Activated CD8-positive, alpha-beta memory T cell treated with anti-CD3 and anti-CD28 coated beads for 1 hour (primary cell): ENCODE results near the gene MUC12.
"Not testable (repeated sequence)": the region's sequence is repeated elsewhere in the genome, so short reads cannot be mapped to it uniquely, and the experiment has no call there.

Experiments
- DNase-seq, 2 donors: peaks; one replicate each; pipeline ENCODE4 v3.0.0-alpha.2; 2020; ENCODE audit warnings: low read depth in 1 of 2; ENCODE audit errors: extremely low read depth in 1 of 2

The MUC12 gene

DNA sequence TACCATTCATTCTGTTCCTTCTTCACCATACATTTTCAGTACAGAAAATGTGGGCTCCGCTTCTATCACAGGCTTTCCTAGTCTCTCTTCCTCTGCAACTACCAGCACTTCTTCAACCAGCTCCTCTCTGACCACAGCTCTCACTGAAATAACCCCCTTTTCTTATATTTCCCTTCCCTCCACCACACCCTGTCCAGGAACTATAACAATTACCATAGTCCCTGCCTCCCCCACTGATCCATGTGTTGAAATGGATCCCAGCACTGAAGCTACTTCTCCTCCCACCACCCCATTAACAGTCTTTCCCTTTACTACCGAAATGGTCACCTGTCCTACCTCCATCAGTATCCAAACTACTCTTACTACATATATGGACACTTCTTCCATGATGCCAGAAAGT lies 9.5 kb upstream of the MUC12 start:
- no peak for DNase-seq

DNA sequence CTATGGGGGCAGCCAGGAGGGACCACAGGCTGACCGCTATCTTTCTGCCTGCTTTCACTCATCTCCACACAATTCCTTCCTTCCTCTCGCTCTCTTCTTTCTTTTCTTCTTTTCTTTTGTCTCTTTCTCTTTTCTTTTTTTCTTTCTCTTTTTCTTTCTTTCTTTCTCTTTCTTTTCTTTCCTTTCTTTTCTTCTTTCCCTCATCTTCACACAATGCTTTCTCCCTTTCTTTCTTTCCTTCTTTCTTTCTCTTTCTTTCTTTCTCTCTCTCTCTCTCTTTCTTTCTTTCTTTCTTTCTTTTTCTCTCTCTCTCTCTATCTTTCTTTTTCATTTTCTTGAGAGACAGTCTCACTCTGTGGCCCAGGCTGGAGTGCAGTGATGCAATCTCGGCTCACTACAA lies 6.8 kb upstream of the MUC12 start:
- DNase-seq, result no peak

GRCh38 chr7:100963386-100963785 lies 6.0 kb upstream of the MUC12 start:
- no peak for DNase-seq

- no peak for DNase-seq
These were observed 5.5 kb upstream of the MUC12 start for GRCh38 chr7:100963874-100964273.

- DNase-seq, result no peak
These were observed 4.7 kb upstream of the MUC12 start for GRCh38 chr7:100964630-100965029.

DNA sequence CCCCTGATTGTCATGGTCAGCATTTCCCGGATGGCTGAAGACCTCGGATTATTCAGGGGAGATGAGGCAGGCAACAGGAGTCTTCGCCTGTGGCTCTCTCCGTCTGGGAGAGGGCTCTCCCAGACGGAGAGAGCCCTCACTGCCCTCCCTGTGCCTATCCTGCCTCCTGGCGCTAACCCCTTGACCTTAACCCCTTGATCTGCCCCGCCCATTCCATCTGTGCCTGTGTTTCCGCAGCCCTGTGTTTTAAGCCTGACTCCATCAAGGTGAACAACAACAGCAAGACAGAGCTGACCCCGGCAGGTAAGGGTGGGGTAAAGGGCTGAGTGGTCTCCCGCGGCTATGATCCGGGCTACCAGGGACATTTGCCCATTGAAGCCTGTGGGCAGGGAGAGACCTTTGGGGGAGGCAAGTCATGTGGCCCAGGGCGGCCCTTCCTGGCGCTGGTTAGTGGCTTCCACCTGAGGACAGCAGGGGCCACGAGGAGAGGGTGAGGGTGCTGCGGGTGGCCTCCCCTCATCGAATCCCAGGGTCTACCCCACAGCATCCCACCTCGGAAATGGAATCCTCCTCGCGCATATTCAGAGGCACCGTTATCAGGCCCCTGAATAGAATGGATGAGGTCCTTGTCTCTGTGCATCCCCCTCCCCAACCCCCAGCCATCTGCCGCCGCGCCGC lies 4.2 kb upstream of the MUC12 start:
- DNase-seq, result no peak

DNA sequence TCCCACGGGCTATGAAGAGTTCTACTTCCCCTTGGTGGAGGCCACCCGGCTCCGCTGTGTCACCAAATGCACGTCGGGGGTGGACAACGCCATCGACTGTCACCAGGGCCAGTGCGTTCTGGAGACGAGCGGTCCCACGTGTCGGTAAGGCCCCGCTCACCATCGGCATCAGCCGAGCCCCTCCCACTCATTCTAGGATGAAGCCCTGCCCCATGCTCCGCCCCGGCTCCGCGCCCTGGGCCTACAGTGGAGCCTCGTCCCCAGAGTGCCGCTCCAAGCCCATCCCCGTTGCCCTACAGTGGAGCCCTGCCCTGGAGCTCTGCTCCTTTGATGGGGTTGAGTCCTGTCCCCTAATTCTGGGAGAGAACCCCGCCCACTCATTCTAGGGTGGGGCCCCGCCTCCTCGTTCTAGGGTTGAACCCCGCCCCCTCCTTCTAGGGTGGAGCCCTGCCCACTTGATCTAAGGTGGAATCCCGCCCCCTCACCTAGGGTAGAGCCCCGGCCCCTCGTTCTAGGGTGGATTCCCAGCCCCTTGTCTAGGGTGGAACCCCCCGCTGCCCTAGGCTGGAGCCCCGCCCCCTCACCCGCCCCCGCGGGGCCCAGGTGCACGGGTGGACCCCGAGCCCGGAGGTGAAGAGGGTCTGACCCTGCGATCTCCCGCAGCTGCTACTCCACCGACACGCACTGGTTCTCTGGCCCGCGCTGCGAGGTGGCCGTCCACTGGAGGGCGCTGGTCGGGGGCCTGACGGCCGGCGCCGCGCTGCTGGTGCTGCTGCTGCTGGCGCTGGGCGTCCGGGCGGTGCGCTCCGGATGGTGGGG lies 3.4 kb upstream of the MUC12 start:
- peak in 1 of 2 donors; percentile 69 for DNase-seq

GRCh38 chr7:100966542-100967291 lies 2.6 kb upstream of the MUC12 start:
- no peak for DNase-seq

- DNase-seq, result no peak
These were observed 2.0 kb upstream of the MUC12 start for GRCh38 chr7:100967292-100967863.

DNA sequence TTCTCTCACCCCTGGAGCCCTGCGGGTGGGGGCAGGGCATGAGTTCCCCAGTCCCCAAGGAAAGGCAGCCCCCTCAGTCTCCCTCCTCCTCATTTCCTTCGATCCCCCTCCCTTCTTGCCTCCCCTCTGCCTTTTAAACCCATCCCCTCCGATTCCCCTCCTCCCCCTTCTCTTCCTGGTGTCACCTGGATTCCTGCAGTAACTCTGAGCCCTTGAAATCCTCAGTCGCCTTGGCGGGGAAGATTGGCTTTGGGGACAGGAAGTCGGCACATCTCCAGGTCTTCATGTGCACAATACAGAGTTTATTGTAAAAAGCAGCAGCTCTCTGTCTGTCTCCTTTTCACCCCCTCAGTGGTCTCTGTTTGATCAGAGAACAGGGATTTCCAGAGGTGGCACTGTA lies 1.3 kb upstream of the MUC12 start:
- DNase-seq, result no peak

- no peak for DNase-seq
These were observed 715 bp upstream of the MUC12 start for GRCh38 chr7:100968650-100969049.

DNA sequence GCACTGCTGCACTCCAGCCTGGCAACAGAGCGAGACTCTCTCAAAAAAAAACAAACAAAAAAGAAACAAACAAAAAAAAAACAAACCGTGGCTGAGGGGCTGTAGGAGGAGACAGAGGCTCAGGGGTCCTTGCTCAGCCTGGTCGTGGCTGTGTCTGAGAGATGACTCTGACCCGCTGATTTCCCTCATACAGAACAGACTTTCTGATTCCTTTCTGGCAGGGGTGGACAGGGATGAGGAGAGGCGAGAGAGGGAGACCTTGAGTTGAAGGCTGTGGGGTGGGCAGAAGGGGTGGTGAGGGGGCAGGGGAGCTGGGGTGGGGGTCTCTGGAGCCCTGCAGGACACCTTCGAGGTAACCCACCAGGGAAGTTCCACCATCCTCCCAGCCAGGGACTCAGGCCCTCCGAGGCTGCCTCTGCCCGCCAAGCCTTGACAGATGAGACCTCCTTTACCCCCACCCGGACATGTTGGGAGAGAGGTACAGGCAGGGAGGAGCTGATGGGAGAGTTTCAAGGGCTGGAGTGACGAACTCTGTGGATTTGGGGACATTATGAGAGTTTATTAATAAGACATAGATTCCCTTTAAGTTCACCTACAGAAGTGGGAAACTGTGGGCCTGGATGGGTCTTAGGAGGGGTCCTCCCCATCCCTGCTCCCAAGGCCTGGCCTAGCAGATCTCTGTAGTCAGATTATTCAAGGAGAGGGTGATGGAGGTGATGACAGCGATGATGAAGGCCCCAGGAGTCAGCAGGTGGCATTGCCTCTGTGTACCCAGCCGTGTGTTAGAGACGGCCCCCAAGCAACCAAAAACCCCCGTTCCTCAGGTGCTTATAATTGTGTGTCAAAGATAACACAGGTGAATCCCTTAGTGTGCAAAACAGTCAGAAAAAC lies 2.0 kb downstream of the MUC12 start:
- no peak for DNase-seq

DNA sequence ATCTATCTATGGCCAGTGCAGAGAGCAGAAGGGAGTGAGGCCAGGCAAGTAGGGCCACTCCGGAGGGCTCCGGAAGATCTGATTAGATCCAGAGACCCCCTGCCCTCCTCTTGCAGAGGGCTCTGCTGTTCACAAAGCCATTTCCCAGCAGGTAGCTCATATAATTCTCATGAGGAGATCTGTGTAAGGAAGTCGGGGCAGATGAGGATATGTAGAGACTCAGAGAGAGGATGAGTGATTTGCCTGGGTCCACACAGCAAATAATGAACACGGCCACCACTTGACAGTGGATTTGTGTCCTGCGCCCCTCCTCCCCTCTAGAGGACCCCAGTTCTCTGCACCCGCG lies 2.6 kb downstream of the MUC12 start:
- DNase-seq, result no peak

GRCh38 chr7:100974021-100974420 lies 4.7 kb downstream of the MUC12 start:
- DNase-seq, result no peak

DNA sequence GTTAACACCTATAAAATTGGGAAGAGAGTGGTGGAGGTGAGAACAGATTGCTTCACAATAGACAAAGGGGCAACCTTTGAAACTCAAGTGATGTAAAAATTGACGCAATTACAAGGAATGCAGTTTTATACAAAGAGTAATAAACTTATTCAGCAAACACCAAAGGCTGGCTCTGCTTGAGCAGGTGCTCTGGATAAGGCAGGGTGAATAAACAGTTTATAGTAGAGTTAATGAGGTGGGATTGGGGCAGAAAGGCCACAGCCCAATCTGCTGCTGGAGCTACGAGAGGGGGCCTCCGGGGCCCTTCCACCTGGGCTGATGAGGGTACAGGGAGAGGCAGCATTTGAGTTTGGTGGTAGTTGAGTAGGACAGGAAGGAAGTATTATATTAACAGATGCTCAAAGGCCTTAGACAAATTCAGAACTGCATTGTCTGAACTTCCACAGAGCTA lies 6.0 kb downstream of the MUC12 start:
- no peak for DNase-seq

- no peak for DNase-seq
These were observed 8.9 kb downstream of the MUC12 start for GRCh38 chr7:100978300-100978699.

DNA sequence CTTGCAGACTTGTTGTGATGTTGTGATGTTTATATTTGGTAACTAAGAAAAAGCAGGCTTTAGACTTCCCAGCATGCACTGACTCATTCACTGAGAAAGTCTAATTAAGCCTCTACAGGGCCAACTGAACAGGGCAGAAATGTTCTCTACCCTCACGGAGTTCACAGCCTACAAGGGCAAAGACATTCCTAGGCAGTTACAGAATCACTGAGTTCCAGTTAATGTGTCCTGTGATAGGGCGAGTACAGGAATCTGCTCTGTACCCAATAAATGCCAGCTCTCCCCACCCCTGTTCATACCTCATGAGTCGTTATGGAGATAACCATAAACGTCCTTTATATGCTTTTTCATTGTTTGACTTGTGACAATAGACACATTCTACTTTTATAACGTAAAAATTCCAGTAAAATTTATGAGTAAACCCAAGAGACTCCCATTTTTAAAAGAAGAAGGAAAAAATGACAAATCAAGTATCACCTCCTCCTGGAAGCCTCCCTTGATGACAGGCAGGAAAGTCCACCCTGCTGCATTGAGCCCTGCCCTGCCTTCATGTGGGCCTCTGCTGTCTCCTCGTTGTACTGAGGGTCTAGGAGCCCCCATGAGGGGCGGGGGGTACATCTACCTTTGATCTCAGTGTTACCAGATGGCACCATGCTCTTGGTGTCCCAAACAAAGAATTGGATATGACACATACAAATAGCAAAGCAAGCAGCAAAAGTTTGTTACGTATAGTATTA lies 14.3 kb downstream of the MUC12 start:
- no peak for DNase-seq

- not testable (repeated sequence) for DNase-seq
These were observed 15.0 kb downstream of the MUC12 start for GRCh38 chr7:100984241-100984918.
